IPS DF 4.7 (cell line): ENCODE results near the gene GRM7.

Experiments
- DNase-seq: peaks from one replicate; pipeline ENCODE4 v3.0.0-alpha.2; 2013; ENCODE audit warnings: low spot score; ENCODE audit errors: extremely low read depth

GRM7 gene

DNA sequence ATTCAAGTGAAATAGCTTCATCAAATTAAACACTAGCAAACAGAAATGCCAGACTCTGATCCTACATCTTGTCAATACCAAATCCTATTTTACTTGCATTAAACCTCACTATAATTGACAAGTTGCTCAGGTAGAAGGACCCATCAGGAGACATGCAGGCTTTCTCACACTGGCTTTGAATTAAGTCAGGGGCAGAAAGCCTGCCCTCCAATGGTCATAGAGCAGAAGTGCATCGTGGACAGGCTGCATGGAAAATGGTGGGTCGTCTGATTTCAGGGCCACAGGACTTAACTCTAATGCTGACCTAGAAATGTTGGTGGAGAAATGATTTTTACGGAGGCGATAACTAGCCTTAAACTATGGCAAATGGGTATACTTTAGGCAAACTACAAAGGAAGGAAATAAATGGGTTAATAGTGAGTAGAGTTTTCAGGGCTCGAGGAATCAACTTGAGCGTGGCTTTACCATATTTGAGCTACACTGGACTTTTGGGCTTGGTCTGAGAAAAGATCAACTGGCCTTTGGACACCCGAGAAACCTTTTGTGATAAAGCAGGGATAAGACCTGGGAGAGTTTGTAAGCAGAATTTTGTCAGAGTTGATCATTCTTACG lies 283.9 kb downstream of the GRM7 start:
- peak; percentile 28 for DNase-seq

DNA sequence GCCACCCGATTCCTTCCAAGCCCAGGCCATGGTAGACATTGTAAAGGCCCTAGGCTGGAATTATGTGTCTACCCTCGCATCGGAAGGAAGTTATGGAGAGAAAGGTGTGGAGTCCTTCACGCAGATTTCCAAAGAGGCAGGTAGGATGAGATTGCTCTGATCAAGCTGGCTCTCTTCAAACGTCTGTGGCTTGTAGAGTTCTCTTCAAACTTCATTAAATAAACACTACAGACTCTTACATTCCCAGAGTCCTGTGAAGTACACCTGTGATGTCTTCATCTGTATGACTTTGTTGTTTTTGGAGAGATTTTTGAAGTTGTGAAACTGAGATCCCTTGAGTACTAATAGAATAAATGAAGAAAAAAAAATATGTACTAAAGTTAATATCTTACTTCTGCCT lies 285.6 kb downstream of the GRM7 start:
- DNase-seq, result no peak

DNA sequence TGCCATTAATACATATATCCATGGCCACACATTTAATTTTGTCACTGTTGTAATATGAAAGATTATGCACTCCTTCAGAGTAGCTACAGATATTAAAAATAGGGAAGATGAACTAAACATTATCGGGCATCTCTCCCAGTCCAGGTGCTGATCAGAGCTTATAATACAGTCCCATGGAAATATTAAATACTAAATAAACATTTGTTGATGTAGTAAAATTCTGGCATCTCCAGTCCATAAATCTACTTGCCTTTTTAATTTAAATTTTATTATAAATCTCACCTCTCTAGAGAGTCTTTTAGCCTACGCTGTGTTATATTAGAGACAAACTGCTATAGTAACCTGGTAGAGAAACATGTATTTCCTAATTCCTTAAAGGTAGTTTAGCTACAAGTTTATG lies 297.6 kb downstream of the GRM7 start:
- no peak for DNase-seq

DNA sequence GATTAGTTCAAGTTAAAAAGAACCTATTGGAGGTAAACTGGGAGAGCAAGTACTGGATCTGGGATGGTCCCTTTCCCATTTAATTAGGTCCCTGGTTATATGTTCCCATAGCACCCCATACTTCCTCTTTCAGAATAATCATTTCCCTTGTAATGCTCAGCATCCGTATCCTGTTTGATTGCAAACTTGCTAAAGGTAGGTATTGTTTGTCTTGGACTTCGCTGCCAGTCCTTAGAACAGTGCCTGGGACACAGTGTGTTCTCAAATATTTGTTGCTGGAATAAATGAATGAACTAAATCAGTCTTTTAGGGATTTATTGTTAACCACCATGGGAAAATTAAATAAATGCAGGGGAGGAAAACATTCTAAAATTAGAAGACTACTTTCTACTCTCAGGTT lies 299.8 kb downstream of the GRM7 start:
- DNase-seq, result no peak

DNA sequence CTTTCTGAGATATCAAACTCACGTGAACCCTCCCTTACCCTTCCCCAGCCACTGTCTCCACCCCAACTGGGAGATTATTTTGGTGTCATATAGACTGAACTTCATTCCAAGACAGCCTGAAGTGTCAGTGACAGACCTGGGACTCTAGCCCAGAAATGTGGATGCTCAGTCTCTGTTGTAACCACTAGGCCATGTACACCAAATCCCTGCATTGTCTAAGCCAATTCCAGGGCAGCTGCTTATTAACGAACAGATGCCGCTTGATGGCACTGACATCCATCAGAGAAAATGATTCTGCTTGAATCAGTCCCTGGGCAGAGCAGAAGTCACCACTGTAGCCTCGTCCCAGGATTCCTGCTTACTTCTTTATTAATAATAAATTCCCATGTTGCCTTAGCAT lies 305.5 kb downstream of the GRM7 start:
- DNase-seq, result no peak

DNA sequence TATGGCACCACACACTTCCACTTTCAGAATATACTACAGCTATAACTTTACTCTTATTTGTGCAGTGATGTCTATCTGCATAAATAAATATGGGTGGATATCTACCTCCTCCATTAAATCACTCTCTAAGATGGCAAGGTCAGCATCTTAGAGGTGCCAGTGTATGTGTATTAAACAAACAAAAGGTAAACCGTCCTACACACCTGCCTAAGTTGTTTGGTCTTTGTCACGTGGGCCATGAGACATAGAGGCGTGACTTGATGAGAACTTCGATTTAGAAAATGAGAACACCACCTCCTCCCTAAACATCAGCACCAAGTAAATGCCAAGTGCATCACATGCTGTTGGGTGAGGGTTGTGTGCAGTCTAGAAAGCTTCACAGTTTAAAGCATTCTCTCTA lies 310.6 kb downstream of the GRM7 start:
- DNase-seq, result no peak

DNA sequence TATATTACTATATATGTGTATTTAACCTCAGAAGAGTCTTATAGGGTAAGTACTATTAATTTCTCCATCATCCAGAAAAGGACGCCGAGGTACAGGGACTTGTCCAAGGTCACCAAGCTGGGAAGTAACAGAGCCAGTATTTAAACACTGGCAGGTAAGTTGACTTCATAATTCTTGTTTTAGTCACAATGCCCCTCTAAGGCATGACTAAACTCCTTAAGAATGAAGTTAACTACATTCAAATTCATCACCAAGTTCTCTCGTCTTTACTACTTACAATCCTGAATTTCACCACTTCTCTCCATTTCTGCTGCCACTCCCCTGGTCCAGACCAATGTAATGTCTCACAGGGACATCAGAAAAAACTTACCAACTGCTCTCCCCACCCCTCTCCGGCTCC lies 312.1 kb downstream of the GRM7 start:
- no peak for DNase-seq

DNA sequence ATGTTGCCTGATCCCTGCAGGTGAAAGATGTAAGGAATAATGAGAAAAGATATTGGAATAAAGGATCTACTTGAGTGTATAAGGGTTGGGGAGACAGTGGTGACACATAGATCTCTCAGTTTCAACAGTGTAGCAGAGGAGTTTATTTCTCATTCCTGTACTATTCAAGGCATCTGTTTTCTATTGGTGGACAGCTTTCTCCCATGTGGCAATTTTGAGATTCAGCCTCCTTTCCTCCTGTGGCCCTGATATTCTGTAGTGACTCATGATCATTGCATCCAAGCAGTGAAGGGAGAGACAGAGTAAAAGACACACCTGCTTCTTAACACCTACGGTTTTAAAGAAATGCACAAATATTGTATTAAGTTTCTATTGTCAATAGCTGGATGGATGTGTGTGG lies 327.6 kb downstream of the GRM7 start:
- no peak for DNase-seq

DNA sequence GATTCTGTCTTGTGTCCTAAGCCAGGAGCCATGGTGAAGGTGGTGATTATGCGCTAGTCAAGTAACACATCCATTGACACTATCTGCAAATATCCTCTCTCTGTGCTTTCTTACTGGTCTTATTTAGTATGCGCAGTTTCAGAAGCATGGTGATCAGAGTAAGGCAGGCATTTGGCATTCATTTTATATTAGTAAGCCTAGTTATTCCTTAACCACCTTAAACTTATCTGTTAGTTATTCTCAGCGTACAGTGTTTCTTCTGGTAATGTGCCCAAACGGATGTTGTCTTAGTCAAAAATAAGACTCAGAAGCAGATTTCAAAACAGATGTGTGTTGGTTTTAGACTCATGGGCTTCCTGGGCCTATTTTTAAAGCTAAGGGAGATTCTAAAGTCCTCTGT lies 329.2 kb downstream of the GRM7 start:
- DNase-seq, result no peak

DNA sequence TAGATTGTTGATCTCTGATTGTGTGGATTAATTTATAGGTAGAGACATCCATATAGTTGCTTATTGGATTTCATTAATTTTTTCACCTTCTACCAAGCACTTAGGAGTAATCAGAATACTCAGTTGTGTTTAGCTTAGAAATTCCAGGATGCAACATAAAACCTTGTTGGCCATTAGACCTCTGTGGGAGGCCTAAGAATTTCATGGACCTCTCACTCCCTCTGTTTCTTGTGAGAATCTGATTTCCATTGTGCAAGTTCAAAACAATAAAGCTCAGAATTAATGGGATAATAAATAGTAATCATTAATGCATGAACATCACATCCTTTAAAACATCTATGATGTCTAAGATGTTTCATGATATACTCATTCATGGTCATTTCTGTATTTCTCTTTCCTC lies 332.4 kb downstream of the GRM7 start:
- DNase-seq, result no peak

DNA sequence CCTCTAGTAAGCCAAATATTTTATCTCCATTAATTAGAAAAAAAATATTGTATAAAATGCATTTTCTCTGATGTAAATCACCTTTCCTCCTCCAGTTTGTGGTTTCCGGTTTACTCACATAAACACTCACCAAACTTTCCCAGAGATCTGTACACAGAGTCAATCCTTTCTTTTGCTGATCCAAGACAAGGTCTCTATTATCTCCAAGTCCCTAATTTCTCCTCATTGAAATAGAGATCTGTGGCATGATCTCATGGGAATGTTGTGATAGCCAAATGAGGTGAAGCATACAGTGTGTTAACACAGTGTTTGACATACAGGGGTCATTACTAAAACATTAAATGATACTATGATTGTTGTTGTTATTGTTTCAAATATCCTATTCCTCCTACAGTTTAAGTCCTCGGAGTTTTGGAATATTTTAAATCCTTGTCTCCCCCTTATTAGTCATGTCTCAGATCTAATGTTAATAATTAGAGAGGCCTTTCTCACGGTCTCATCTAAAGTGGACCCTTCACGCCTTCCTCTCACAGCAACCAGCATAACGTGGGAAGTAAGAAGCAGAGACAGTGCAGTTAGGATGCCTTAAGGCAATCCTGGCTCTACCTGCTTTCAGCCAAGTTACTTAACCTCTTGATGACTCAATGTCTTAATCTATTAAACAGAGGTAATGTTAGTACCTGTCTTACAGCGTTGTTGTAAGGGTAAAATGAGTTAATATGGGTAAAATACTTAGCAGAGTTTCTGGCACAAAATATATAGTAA lies 333.3 kb downstream of the GRM7 start:
- DNase-seq, result no peak

DNA sequence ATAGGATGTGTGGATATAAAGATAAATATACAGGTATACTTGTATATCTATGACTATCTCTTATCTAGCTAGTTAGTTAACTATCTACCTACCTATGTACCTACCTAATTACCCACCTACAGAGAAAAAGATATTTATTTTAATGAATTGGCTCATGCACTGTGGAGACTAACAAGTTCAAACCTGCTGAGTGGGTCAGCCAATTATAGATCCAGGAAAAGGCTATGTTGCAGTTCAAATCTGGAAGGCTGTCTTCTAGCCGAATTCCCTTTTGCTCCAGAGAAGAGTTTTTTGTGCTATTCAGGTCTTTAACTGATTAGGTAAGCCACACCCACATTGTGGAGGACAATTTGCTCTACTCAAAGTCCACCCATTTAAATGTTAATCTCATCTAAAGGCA lies 335.0 kb downstream of the GRM7 start:
- DNase-seq, result no peak

DNA sequence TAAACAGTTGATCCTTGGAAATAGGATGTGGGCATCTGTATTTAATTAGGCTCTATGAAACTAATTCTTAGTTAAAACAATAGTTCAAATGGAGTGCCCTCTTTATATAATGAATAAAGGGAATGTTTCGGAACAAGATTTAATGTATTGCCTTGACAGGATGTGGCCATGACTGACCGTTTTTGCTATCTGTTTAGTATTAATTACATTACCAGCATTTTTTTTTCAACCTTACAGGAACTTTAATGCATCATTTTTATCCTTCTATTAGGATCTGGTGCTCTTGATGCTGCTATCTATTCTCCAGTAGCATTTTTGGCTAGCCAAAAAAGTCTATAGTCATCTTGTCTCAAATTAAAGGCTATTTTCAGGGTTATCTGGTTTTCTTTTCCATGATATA lies 340.9 kb downstream of the GRM7 start:
- DNase-seq, result no peak

DNA sequence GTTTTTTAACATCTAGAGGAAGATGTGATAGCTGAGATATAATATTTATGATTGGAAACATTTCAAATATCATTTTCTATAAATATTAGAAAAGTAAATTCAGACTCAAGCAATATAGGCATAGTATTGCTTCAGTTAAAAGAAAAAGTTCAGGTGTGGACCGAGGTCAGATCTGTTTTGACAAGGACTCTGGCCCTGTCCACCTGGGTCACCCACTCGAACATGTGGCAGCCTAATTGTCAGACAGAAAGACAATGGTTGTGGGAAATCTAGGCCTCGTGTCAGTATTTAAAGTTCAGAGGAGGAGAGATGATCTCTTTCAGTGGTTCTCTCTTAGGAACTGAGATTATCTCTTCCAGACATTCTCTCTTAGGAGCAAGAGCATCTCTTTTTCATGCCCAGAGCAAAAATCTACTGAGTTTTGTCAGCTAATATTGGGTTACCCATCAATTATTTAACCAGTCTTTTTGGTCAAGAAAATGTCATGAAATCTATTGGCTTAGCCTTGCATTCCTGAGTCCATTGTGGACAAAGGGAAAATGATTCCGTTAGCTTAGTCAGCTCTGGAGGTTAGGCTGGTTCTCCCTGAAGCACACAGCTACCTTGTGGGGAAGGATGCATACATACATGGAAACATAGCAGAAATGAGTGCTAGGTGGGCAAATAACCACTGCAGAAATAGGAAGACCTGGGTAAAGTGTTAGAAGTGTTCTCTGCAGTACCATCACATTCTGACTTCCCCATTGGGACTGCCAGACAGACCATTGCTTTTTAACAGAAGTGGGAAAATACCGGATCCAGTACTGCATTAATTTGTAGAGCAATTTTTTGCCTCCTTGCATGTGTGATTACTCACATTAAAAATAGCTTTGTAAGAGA lies 343.3 kb downstream of the GRM7 start:
- DNase-seq, result no peak

DNA sequence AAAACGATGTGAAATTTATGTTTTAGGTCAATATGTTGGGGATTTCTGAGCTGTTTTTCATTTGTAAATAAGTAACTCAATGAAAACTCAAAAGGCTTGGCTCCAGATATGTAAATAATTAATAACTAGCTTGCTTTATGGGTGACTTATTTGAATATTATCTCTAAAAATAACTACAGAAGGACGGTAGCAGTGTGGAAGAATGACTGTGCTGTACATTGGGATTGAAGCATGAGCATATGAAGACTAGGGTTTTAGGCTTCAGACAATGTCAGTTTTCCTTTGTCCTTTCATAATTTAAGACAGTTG lies 343.9 kb downstream of the GRM7 start:
- DNase-seq, result no peak

DNA sequence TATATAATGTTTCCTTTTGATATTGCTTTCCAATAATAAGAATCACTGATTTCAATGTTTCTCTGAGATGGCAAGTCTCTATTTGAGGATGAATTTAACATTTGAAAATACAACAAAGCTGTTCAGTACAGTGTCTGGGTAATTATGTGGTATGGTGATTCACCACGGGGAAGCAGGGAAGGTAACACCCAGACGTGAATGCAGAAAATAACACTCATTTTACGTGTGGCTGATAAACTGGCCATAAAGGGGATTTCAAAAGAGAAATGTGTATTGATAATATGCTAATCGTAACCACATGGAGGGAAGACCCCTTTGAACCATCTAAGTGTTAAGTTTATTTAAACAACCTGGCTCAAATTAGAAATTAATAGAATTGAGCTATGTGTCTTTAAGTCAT lies 344.6 kb downstream of the GRM7 start:
- DNase-seq, result no peak

DNA sequence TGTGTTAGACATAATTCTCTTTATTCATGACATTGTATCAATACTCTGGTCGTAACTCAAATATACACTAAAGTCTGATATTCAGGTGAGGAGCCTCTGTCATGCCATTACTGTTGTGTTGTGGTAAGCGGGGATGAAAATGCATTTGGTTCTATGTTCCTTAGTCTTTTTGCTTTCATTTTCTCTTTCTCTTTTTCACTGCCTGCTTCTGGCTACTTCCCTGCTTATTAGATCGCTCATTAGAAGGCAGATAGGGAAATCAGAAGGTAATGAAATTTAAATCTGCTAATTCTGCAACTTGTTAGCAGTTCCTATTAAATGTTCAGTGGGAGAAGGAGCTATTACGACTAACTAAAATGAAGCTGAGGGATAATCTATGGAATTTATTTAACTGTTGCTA lies 345.0 kb downstream of the GRM7 start:
- no peak for DNase-seq

DNA sequence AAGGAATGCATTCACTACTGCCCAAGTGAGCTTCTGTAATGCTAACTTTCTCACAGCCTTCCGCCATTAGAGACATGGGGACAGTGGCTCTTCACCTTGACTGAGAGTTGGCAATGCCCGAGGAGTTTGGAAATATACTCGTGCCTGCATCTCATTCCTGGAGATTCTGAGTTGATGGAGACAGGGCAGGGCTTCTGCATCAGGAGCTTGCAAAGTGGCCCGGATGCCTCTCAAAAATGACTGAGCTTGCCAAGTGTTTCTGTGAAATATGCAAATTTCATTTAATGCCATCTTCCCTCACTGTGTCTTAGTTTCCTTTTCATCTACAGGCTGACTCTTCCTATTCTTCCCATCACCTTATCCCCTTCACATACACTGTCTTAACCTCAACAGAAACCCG lies 346.2 kb downstream of the GRM7 start:
- DNase-seq, result no peak

DNA sequence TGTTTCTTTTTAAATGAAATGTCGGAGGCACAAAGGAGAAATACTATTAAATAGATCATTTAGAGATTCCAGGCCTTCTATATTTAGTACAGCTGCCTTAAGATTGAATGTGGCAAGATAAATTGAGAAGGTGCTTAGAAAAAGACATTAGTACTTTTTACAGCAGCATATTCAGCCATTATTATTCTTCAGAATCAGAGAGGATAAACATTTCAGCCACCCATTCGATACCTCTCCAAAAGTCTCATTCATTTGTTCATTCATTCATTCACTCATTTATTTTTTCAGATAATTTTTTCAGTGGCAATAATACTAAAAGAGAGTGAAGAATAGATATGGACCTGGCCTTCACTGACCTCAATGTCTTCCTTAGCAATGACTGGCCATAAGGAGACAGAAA lies 347.0 kb downstream of the GRM7 start:
- no peak for DNase-seq

DNA sequence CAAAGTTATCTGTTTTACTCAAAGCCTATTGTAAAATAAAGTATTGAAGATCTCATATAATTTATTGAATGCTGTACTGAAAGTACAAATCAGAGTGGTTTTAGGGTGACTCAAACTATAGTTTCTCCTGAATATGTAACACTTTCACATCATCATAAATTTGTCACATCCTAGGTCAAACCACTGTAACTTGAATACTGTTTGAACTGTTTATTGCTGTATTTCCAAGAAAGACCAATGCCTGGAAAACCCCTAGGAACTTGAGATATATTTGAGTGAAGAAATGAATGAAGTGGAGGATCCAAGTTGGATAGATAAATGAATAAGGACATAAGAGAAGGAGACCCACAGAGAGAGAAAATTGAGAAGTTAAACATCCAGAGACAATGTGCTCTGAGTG lies 348.2 kb downstream of the GRM7 start:
- no peak for DNase-seq

DNA sequence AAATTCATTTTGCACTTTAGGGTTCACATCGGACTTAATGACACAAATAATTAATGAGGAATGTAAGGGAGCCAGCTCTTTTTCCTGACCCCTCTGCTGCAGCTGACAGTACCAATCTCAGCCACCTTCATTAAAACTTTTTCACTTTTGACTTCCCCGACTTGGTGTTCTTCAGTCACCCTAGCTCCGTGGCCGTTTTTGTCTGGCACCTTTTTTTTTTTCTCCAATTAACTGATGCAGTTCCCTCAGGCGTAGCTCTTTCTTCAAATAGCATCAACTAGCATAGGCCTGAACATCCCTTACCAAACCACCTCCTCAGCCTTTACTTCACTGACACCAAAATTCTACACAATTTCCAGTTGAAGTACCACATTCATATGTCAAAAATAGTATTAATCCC lies 350.8 kb downstream of the GRM7 start:
- no peak for DNase-seq

DNA sequence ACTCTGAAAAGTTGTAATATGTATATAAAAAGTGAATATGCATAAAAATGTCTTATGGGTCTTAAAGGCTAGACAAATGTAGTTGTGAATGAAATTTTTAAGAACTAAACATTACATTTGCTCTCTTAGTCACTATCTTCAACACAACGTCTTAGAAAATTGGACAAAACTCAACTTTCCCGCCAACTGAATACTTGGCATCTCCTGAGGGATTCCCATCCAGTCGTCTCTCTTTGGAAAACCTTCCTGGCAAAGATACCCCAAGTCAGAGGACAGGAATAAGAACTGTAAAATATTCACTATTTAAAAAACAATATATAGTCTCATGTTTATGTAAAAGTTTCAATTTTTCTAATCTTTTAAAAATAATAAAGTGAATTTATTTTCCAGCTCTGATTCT lies 354.8 kb downstream of the GRM7 start:
- no peak for DNase-seq

DNA sequence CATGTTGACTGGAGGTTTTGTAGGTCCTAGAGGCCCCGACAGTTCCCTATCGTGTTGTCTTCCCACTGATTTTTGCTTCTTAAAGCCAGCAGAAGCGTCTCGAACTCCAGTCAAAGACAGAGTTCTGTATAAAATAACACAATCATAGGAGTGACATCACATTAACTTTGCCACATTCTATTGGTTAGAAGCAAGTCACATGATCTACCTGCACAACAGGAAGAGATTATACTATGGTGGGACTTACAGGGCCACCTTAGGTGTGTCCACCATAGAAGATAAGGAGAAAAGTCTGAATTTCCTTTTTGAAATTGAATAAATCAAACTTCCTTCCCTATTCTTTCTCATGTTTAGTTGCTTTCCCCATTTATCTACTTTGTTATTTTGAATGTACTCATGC lies 365.5 kb downstream of the GRM7 start:
- DNase-seq, result no peak
